D721Med (cell line): ENCODE measurements around the gene MADD.
A peak's percentile ranks its signal among the peaks of the same experiment; 100 is the strongest.
"Not testable (repeated sequence)": the region's sequence is repeated elsewhere in the genome, so short reads cannot be mapped to it uniquely, and the experiment has no call there.

Experiments used
- DNase-seq: peaks from one replicate; pipeline ENCODE4 v3.0.0; 2011; ENCODE audit warnings: low spot score; ENCODE audit not compliant: insufficient read length
- FAIRE-seq: peaks from 2 replicates; lab custom pipeline; 2011; peaks lifted over from hg19 to GRCh38; lab: Jason Lieb, UNC
- TF ChIP-seq, protein P1 (sequence below): IDR thresholded peaks from 2 replicates; pipeline ENCODE4 v1.5.1; 2012; ENCODE audit warnings: mild to moderate bottlenecking, control low read depth; ENCODE audit not compliant: insufficient read depth; ENCODE audit errors: missing control alignments

MADD gene

DNA sequence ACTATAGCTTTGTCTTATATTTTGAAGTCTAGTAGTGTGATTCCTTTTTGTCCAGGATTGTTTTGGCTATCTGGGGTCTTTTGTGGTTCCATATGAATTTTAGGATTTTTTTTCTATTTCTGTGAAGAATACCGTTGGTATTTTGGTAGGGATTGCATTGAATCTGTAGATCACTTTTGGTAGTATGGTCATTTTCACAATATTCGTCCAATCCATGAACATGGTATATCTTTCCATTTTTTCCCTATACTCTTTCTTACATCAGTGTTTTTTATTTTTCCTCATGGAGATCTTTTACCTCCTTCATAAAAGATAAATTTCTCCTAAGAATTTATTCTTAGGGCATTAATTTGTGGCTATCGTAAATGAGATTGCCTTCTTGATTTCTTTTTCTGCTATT, 29.1 kb downstream of the MADD start:
- FAIRE-seq: no peak
- TF ChIP-seq, protein P1, sequence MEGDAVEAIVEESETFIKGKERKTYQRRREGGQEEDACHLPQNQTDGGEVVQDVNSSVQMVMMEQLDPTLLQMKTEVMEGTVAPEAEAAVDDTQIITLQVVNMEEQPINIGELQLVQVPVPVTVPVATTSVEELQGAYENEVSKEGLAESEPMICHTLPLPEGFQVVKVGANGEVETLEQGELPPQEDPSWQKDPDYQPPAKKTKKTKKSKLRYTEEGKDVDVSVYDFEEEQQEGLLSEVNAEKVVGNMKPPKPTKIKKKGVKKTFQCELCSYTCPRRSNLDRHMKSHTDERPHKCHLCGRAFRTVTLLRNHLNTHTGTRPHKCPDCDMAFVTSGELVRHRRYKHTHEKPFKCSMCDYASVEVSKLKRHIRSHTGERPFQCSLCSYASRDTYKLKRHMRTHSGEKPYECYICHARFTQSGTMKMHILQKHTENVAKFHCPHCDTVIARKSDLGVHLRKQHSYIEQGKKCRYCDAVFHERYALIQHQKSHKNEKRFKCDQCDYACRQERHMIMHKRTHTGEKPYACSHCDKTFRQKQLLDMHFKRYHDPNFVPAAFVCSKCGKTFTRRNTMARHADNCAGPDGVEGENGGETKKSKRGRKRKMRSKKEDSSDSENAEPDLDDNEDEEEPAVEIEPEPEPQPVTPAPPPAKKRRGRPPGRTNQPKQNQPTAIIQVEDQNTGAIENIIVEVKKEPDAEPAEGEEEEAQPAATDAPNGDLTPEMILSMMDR: no peak

DNA sequence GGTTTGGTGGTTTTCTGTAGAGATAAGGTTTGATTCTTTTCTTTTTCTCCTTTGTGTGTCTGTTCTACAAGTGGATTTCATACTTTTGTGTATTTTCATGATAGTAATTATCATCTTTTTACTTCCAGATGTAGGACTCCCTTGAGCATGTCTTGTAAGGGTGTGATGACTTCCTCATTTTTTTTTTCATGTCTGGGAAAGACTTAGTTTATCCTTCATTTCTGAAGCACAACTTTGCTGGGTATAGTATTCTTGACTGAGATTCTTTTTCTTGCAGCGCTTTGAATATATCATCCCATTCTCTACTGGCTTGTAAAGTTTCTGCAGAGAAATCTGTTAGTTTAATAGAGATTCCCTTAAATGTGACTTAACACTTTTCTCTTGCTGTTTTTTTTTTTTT, 32.9 kb downstream of the MADD start:
- TF ChIP-seq, protein P1: no peak

More for the DNA sequence above, 29.1 kb downstream of the MADD start:
- DNase-seq: no peak

DNA sequence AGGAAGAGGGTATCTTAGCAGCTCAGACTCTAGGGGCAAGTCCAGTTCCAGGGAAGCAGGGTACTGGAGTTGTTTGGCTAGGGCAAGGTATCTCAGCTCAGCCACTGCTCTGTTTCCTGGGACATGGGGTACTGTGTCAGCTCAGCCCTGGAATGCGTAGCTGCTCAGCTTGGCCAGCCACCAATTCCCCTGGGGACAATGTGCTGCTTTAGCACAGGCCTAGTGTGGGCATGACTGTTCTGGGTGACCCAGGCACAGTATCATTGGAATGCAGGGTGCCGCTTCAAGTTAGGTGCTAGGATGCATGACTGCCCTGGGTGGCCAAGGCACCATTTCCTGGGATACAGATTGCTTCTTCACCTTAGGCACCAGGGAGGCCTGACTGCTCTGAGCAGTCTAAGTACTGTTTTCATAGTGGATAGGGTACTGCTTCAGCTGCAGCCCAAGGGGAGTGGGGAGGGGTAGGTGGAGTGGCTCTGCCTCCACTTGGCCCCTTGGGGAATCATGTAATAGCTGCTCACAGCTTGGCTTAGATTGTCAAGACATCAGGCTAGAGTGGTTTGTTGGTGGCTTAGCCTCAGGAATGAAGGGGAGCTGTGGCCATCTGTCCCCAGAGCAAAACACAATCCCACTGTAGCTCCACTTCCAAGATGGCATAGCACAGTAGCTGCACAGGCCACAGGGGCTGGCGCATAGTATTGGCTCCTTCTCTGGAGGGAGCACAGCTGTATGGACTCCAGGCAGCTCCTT, 36.0 kb downstream of the MADD start:
- TF ChIP-seq, protein P1: no peak
- FAIRE-seq (peak; percentile 90), DNase-seq (peak; percentile 58)

More for the DNA sequence above, 32.9 kb downstream of the MADD start:
- FAIRE-seq (no peak), DNase-seq (no peak)

DNA sequence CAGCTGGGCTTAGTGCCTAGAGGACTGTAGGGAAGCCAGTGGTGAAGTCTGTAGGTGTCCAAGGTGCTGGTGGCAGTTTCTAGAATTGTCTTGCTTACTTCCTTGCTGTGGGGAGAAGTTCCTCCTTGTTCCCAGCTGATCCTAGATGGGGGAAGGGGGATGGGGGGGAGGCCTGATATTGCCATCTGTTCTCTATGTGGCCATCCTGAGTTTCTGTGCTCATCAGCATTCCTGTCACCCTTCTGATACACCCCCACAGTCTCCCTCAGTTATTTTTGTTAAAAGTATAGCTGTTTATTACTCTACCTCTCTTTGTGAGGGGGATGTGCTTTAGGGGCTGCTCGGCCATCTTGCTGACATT, 36.5 kb downstream of the MADD start:
- TF ChIP-seq, protein P1: no peak
- no peak for FAIRE-seq
- no peak for DNase-seq

DNA sequence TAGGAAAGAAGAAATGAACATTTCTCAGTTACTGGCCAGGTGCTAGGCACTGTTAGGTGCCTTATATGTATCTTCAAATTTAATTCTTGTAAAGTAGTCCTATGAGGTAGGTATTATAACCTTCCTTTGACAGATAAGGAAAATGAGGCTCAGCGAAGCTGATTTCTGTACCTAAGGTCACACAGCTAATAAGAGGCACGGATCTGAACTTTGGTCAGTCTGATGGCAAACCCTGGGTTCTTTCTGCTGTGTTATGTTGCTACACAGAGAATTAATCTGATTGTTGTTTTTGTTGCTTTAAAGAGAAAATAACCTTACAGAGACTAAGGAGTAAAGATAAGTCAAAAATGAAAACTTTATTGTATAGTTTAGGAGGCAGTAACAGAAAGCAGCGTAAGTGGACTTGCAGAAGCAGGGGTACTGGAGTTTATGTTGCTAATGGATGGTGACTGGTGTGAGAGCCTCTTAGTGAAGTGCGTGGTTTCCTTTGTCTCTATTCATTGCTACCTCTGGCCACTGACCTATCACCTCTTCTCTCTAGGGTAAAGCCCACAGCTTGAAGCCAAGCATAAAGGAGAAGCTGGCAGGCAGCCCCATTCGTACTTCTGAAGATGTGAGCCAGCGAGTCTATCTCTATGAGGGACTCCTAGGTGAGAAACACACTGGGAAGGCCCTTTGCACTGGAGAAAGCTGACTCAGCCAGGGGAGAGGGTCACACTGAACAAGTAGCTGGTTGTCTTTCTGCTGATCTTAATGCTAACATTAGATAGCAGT, 38.3 kb downstream of the MADD start:
- FAIRE-seq (no peak), DNase-seq (no peak)
- TF ChIP-seq, protein P1: no peak

DNA sequence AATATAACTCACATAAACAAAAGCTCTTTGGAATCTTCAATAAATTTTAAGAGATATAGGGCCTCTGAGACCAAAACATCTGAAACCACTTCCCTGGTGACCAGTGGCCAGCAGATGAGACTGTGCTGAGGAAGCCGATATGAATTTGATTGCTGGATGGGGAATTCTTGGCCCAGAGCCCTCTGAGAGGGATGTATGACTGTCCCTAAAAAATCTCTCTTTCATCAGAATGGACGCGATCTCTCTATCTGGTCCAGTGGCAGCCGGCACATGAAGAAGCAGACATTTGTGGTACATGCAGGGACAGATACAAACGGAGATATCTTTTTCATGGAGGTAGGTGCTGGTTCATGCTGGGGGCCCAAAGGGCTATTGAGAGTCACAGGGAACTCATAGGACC, 45.1 kb downstream of the MADD start:
- FAIRE-seq: no peak
- TF ChIP-seq, protein P1: no peak

DNA sequence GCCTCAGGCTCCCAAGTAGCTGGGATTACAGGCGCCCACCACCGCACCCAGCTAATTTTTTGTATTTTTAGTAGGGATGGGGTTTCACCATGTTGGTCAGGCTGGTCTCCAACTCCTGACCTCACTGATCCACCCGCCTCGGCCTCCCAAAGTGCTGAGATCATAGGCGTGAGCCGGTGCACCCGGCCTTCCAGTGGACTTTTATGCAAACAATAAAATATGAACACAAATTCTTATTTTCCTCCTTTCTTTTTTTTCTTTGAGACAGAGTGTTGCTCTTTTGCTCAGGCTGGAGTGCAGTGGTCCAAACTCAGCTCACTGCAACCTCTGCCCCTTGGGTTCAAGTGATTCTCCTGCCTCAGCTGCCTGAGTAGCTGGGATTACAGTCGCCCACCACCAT, 46.6 kb downstream of the MADD start:
- FAIRE-seq, DNase-seq: not testable (repeated sequence)

More for the DNA sequence above, 45.1 kb downstream of the MADD start:
- DNase-seq: no peak
